GM12873 (cell line): ENCODE results near the gene MAP4K3.

Experiments used
- CTCF ChIP-seq: IDR thresholded peaks from 2 replicates; pipeline ENCODE4 v1.5.1; 2012; ENCODE audit warnings: low read depth, mild to moderate bottlenecking, moderate library complexity, low read length, control low read depth; ENCODE audit not compliant: insufficient read depth; ENCODE audit errors: missing control alignments

MAP4K3 gene

DNA sequence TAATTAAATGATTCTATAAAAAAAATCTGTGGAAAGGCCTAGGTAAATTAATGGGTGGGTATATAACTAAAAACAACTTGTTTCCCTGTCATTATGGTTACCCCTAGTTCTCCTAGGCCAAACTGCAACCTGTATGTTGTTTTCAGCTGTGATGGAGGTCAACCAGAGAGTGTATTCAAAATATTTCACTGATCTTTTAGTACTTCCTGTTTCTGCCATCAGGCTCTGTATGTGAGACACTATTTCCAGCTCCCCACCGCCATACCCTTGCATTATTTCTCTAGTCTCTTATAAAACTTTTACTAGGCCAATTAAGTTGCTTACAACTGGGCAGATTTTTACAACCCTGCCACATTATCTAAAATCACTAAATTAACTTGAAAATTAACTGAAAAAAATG is 172.4 kb downstream of the MAP4K3 start:
- no peak for TF ChIP-seq CTCF

- TF ChIP-seq CTCF, result no peak
Measured at GRCh38 chr2:39260087-39260486, 177.0 kb downstream of the MAP4K3 start.

DNA sequence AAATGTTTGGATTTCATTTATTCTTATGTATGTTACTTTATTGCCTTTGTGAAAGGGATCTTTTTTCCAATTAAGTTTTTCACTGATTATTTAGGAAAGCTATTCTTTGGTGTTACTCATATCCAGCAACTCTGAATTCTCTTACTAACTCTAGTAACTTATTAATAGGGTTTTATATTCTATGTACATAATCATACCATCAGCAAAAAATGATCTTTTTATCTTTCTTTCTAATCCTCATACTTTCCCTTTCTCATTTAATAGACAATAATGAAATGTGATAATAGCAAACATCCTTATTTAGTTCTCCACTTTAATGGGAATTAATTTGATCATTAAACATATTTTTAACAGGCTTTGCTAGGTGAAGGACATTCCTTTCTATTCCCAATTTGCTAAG is 181.0 kb downstream of the MAP4K3 start:
- TF ChIP-seq CTCF, result no peak

DNA sequence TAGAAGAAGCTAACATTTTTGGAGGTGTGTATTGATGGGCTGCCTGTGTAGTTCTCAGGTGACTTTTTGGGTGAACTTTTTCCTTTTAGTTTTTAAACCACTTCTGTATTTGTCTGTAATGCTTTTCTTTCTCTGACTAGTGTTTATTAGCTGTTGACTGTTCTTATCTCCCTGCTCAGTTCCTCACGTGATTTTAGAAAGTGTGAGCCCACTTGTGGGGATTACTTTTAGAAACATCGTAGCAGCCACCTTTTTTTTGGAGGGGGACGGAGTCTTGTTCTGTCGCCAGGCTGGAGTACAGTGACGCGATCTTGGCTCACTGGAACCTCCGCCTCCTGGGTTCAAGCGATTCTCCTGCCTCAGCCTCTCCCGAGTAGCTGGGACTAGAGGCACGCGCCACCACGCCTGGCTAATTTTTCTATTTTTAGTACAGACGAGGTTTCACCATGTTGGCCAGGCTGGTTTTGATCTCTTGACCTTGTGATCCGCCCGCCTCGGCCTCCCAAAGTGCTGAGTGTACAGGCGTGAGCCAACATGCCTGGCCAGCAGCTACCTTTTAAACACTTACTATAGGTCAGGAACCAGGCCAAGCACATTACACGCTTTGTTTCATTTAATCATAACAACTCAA is 184.1 kb downstream of the MAP4K3 start:
- no peak for TF ChIP-seq CTCF

DNA sequence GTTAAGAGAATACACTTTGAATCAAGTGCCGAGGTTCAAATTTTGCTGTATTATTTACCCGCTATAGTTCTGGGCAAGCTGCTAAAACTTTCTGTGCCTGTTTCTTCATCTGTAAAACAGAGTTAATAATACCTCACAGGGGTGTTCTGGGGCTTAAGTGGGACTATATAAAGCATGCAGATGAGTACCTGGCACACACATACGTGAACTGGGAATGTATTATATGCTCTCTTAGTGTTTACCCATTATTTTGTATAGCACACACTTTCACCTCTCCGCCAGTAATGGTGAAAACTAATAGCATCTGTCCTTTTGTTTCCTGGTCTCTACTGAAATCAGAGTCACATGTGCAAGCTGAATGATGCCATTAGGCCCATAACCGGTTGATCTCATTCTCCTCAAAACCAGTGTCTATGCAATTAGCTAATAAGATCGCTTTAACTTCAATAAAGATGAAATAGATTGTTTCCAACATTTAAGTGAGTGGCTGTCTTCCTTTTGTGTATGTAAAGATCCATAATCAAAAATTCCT is 189.5 kb downstream of the MAP4K3 start:
- no peak for TF ChIP-seq CTCF

DNA sequence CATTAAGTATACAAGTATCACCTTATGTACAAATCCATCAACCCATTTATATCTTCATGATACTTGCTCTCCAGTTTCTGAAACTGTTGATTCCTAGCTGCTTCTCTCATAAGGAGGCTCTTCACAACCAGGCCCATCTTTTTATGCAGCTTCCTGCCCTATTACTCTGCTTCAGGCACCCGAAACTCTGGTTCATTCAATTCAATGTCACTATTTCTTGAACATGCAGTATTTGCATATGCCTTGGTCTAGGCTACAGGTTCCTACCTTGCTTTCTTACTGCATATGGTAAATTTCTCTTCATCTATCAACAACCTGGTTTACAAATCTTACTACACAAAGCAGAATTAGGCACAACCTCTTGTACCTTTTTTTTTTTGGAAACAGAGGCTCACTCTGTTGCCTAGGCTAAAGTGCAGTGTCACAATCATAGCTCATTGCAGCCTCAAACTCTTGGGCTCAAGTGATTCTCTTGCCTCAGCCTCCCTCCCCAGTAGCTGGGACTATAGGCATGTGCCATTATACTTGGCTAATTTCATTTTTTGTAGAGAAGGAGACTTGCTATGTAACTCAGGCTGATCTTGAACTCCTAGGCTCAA is 190.6 kb downstream of the MAP4K3 start:
- TF ChIP-seq CTCF, result no peak

DNA sequence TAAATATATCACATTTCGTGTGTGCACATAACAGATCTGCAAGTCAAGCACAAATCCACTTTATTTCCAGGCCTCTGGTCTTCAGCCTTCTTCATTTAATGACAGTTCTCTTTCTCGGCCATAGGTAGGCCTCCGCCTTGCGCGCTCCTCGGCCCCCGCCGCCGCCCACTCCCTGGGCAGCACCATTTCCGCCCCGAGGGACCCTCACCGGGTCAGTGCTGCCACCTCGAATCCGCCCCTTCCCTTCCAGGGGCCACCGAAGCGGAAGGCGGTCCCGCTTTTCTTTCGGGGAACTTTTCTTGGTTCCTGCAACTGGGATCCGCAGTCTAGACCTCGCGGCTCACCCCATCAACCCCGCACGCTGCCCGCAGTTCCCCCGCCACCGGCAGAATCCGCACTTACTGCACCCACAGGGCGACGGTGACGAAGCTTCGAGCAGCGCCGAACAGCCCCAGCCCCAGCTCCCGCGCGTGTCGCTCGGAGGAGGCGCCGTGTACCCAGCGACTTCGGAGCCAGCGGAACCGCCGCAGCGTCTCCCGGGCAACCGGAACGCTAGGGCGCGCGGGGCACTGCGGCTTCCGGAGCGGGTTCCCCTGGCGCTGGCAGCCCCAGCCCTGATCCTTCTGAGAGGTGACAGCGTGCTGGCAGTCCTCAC is 193.5 kb downstream of the MAP4K3 start, which contains the start of gene CDKL4:
TSS of gene CDKL4 (minus strand) at position 502 of the 655 bp plus-strand sequence.
- no peak for TF ChIP-seq CTCF
